Upper lobe of left lung (tissue), 4 donors: Measurements from ENCODE around the gene PSAT1.

Experiments used
- EP300 ChIP-seq, 4 donors: sonication (generic); formaldehyde crosslinking; IDR thresholded peaks; one replicate each; pipeline ENCODE4 v1.5.1; 2017; ENCODE audit warnings: antibody characterized with exemption in 4 of 4, control low read depth in 2 of 4
- POLR2A ChIP-seq, 4 donors: fragments of 450-650 bp; IDR thresholded peaks; one replicate each; pipeline ENCODE4 v1.5.1; 2016 to 2017; ENCODE audit warnings: antibody characterized with exemption in 4 of 4, mild to moderate bottlenecking in 2 of 4
- POLR2AphosphoS5 ChIP-seq, 2 donors: sonication (generic); formaldehyde crosslinking; IDR thresholded peaks; one replicate each; pipeline ENCODE4 v1.5.1; 2017; ENCODE audit warnings: antibody characterized with exemption in 2 of 2
- TF ChIP-seq, protein P1 (sequence below), 6 experiments: fragments of 450-650 bp in 4 of 6; fragments of 200-600 bp in 2 of 6; sonication (generic) in 2 of 6; IDR thresholded peaks; one replicate each; pipeline ENCODE4 v1.5.1; 2016 to 2019; ENCODE audit warnings: antibody characterized with exemption in 6 of 6

DNA sequence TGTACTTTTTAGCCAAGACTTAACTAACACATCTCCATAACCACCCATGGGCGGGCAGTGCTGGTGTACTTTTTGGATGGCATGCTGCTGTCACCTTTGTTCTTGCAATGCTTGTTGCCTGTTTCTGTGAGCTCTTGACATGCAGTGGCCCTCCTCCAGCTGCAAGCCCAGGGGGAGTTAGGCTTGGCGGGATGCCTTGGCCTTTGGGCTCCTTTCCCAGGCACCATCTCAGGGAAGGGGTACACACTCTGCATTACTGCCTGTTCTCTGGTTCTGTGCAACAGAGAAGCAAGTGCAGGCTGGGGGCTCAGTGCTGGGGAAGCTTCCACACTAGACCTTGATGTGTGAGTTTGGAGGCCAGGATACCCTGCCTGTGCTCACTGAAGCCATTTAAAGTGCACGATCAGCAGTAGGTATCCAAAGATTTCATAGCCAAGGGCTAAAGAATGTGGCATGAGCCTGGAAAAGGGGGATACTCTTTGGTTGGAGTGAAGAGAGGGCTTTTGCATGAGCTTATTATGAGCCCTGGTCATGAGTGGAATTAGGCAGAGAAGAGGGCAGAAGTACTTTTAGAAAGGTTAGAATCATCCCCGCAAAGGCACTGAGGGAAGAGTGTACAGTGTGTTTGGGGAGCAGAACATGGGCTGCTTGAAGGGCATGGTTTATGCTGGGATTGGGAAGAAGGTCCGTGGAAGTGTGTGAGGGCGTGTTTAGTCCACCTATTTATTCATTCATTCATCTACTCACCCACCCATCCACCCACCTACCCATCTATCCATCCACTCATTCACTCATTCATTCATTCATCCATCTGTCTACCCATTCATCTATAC lies 22.5 kb downstream of the PSAT1 start:
- TF ChIP-seq, protein P1, sequence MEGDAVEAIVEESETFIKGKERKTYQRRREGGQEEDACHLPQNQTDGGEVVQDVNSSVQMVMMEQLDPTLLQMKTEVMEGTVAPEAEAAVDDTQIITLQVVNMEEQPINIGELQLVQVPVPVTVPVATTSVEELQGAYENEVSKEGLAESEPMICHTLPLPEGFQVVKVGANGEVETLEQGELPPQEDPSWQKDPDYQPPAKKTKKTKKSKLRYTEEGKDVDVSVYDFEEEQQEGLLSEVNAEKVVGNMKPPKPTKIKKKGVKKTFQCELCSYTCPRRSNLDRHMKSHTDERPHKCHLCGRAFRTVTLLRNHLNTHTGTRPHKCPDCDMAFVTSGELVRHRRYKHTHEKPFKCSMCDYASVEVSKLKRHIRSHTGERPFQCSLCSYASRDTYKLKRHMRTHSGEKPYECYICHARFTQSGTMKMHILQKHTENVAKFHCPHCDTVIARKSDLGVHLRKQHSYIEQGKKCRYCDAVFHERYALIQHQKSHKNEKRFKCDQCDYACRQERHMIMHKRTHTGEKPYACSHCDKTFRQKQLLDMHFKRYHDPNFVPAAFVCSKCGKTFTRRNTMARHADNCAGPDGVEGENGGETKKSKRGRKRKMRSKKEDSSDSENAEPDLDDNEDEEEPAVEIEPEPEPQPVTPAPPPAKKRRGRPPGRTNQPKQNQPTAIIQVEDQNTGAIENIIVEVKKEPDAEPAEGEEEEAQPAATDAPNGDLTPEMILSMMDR (IDR thresholded peaks at IDR 0.05) = no peak
- no peak for TF ChIP-seq POLR2AphosphoS5 (IDR thresholded peaks at IDR 0.05)
- no peak for TF ChIP-seq POLR2A (IDR thresholded peaks at IDR 0.05)
- TF ChIP-seq EP300 (IDR thresholded peaks at IDR 0.05) = no peak
